Fibroblast of pulmonary artery (primary cell): ENCODE results near the gene VILL.

Source experiments
- DNase-seq: peaks from one replicate; pipeline ENCODE4 v3.0.0-alpha.2; 2010; ENCODE audit warnings: low read depth
- H3K4me3 ChIP-seq: replicated peaks from 2 replicates; pipeline ENCODE4 v1.5.1; 2011; ENCODE audit warnings: low read depth, mild to moderate bottlenecking, control low read depth, low read length, moderate library complexity
- TF ChIP-seq, protein P1 (sequence below): IDR thresholded peaks from 2 replicates; pipeline ENCODE4 v1.5.1; 2011; ENCODE audit warnings: mild to moderate bottlenecking, control low read depth, low read length, inconsistent platforms; ENCODE audit errors: missing control alignments

The VILL gene

DNA sequence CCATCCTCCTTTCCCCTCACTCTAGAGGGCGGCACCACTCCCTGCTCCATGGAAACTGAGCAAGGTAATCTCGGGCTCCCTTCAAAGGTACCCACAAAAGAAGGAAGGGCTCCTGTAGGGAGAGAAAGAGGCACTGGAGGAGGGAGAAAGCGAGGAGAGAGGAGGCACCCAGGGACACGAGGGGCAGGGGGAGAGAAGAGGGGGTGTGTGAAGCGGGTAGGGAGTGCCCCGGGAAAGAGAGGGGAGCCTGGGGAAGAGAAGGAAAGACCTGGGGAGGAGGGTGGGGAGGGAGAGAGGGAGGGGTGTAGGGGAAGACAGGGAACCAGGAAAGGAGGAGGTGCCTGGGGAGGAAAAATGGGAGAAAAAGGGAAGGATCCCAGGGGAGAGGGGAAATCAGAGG lies 523 bp downstream of the VILL start:
- H3K4me3 ChIP-seq, result no peak overlapping the region

DNA sequence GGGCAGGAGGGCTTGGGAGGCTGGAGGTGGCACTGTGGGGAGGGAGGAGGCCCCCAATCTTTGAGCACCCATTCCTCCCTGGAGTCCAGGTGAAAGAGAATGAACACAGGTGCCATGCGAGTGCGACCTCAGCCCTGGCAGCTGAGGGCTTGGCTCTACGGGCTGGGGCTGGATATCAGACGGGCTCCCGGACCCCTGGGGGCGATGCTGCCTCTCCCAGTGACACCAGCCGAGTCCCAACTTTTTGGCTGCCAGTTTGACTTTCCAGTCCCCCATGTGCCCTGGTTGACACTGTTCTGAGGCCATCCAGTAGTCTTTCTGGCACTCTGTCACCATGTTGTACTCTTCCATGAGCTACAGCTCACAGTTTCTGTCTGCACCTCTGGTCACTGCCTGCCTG lies 1.2 kb downstream of the VILL start:
- no peak overlapping the region for H3K4me3 ChIP-seq
- TF ChIP-seq, protein P1, sequence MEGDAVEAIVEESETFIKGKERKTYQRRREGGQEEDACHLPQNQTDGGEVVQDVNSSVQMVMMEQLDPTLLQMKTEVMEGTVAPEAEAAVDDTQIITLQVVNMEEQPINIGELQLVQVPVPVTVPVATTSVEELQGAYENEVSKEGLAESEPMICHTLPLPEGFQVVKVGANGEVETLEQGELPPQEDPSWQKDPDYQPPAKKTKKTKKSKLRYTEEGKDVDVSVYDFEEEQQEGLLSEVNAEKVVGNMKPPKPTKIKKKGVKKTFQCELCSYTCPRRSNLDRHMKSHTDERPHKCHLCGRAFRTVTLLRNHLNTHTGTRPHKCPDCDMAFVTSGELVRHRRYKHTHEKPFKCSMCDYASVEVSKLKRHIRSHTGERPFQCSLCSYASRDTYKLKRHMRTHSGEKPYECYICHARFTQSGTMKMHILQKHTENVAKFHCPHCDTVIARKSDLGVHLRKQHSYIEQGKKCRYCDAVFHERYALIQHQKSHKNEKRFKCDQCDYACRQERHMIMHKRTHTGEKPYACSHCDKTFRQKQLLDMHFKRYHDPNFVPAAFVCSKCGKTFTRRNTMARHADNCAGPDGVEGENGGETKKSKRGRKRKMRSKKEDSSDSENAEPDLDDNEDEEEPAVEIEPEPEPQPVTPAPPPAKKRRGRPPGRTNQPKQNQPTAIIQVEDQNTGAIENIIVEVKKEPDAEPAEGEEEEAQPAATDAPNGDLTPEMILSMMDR, result no peak
- DNase-seq, result no peak

More for the DNA sequence above, 523 bp downstream of the VILL start:
- DNase-seq, result no peak
- TF ChIP-seq, protein P1, result no peak

DNA sequence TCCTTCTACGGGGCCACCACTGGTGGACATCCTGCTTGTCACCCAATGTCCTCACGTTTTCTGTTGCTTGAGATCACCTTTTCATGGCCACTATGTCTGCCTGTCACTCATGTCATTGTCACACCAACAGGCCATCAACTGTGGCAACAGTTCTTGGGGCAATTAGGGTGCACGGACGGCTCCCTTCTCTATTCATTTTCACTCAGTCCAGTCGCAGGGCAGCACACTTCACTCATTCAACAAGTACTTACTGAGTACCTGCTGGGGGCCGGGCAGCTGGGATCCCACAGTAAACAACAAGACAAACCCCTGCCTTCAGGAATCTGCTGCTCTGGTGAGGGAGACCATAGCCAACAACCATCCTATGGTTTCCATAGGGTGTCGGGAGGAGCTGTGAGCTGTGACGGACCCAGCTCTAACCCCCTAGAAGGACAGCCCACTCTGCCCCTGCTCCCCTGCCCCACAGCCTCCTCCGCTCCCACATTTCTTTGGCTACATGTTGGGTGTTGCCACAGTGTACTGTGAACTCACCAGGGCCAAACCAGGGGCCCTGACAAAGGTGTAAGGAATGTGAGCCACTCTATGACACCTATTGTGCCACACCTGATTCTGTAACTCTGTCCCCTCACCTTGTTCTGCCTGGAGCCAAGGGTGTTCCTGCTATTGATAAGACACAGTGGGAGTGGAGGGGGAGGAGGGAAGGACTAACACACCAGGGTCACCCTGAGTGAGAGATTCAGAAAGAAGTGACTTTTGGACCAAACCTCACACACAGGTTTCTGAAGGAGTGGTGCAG lies 1.9 kb downstream of the VILL start:
- TF ChIP-seq, protein P1, result no peak
- DNase-seq, result no peak
- H3K4me3 ChIP-seq, result no peak overlapping the region

DNA sequence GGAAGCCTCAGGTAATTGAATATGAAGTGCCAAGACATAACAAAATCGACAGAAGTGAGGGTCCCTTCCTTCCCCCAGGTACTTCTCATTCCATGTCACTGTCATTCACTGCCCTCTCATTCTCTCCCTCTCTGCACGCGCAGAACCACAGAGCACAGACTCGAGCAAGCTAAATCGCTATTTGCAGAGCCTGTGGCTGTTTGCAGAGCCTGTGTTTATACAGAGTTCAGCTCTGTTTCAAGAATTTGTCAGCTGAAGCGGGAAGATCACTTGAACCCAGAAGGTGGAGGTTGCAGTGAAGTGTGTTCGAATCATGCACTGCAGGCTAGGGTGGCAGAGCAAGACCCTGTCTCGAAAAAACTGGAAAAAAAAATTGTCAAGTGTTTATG lies 2.5 kb downstream of the VILL start:
- DNase-seq, result no peak
- no peak overlapping the region for H3K4me3 ChIP-seq
- TF ChIP-seq, protein P1, result no peak

DNA sequence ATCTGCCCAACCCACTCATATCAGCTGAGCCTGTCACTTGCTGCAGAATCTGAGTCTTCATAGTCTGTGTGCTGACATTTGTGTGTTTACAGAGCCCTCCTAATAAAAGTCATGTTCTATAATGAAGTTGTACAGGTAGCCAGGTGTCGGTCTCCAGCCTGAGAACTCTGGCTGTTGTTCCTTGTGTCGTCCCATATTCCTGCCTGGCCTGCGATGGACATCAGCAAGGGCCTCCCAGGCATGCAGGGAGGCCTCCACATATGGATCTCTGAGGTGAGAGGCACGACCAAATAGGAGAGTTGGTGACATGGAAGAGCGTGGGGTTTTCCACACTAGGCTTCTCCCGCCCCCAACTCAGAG lies 2.9 kb downstream of the VILL start:
- peak overlapping the region; percentile 64 for H3K4me3 ChIP-seq
- no peak for DNase-seq
- TF ChIP-seq, protein P1, result no peak

DNA sequence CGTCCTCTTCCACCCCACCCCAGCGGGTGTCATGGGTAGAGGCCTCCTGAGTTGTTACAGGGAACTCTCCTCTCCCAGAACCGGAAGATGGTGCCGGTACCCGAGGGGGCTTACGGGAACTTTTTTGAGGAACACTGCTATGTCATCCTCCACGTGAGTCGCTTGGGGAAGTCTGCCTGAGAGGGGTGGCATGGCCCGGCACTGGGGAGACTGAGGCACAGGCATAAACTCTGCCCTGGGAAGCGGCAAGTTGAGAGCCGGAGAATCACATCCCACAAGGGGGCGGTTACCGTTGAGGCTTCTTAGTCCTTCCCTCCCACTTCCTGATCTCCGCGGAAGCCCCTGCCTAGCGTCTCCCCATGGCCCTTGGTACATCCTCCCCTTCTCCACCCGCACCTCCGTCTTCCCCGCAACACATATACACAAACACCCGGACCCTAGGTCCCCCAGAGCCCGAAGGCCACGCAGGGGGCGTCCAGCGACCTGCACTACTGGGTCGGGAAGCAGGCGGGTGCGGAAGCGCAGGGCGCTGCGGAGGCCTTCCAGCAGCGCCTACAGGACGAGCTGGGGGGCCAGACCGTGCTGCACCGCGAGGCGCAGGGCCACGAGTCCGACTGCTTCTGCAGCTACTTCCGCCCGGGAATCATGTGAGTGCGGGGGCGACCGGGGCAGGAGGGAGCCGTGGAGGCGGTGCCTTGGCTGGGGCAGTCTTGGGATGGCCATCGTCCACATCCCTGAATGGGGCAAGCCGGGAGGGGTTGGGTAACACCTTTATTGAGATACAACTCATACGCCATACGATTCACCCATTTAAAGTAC lies 3.4 kb downstream of the VILL start:
- TF ChIP-seq, protein P1, result no peak
- peak; percentile 84 for DNase-seq
- H3K4me3 ChIP-seq, result peak overlapping the region; percentile 64

DNA sequence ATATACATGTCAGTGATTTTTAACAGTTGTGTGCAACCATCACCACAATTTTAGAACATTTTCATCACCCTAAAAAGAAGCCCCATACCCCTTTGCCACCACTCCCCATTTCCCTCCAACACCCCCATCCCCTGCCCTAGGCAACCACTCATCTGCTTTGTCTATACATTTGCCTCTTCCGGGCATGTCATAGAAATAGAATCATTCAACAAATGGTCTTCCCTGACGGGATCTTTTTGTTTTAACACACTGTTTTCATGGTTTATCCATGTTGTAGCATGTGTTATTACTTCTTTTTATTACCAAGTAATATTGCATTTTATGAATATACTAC lies 4.0 kb downstream of the VILL start:
- DNase-seq, result no peak
- peak overlapping the region; percentile 64 for H3K4me3 ChIP-seq
- TF ChIP-seq, protein P1, result no peak
